Cardiac muscle cell (in vitro differentiated cells and primary cell): ENCODE results near the gene LMF2. TPM values are rescaled to one million over a fixed set of nuclear protein-coding genes. Genes with fewer than 3 reads are reported as not detected.

Experiments used
- DNase-seq, 2 donors: peaks; one replicate each; pipeline versions ENCODE4 v3.0.0 to v3.0.0-alpha.2; 2010 to 2017; ENCODE audit warnings: low read depth in 1 of 2, low spot score in 1 of 2
- H3K27ac ChIP-seq: fragments of 200-600 bp; sonication (generic); 2 replicates; pipeline ENCODE4 v1.5.1; 2016
- H3K27me3 ChIP-seq: fragments of 200-600 bp; sonication (generic); 2 replicates; pipeline ENCODE4 v1.6.0; 2016; ENCODE audit warnings: control low read depth
- H3K36me3 ChIP-seq: fragments of 200-600 bp; sonication (generic); 2 replicates; pipeline ENCODE4 v1.5.1; 2016; ENCODE audit warnings: control low read depth
- H3K4me1 ChIP-seq: fragments of 200-600 bp; sonication (generic); 2 replicates; pipeline ENCODE4 v1.8.1; 2017; ENCODE audit warnings: low read depth, mild to moderate bottlenecking, mixed run types
- H3K4me3 ChIP-seq: fragments of 200-600 bp; sonication (generic); 2 replicates; pipeline ENCODE4 v1.5.1; 2016; ENCODE audit warnings: mild to moderate bottlenecking
- H3K9me3 ChIP-seq: fragments of 200-600 bp; sonication (generic); 2 replicates; pipeline ENCODE4 v1.5.1; 2017; ENCODE audit warnings: low read depth, mild to moderate bottlenecking, control low read depth
- polyA plus RNA-seq: library from polyadenylated mRNA; unstranded; fragments of >200 nt; fragmentation: Nextera tagmentation; extraction: Ambion mirVana; gene quantifications from 2 replicates; pipeline ENCODE4 v1.2.1, GENCODE V29; 2016
- total RNA-seq: library from RNA; depleted of rRNA; stranded (reverse); fragments of >200 nt; gene quantifications from 2 replicates; pipeline ENCODE4 v1.2.3, GENCODE V29; 2016
- TF ChIP-seq, protein P1 (sequence below): IDR thresholded peaks from 2 replicates; pipeline ENCODE4 v1.5.1; 2012; ENCODE audit warnings: low read depth, mild to moderate bottlenecking, low read length

LMF2 gene
- total and polyA plus RNA-seq, 2 experiments from 2014 or later, result 82.9 to 91.7 TPM

DNA sequence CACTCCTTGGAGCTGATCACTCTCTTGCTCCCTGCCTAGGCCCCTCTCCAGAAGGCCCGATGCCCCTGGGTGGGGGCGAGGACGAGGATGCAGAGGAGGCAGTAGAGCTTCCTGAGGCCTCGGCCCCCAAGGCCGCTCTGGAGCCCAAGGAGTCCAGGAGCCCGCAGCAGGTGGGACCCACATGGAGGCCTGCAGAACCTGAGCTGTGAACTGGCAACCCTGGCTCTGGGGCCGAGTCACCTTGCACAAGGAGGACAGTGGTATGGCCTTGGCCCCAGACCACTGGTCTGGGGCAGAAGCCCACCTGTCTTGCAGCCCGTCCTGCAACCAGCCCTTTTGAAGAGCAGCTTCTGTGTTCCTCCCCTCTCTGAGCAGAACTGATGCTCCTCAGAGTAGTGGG is 11.6 kb upstream of the LMF2 start:
- Histone ChIP-seq H3K9me3 (no peaks in the 10 kb centered on the region), H3K27me3 (no peaks in the 10 kb centered on the region), H3K4me3 (no peak overlapping the region), H3K4me1 (peaks cover 2% of the 10 kb centered on the region), H3K36me3 (peaks cover 23% of the 10 kb centered on the region), H3K27ac (no peak overlapping the region)
- no peak for DNase-seq
- TF ChIP-seq, protein P1, sequence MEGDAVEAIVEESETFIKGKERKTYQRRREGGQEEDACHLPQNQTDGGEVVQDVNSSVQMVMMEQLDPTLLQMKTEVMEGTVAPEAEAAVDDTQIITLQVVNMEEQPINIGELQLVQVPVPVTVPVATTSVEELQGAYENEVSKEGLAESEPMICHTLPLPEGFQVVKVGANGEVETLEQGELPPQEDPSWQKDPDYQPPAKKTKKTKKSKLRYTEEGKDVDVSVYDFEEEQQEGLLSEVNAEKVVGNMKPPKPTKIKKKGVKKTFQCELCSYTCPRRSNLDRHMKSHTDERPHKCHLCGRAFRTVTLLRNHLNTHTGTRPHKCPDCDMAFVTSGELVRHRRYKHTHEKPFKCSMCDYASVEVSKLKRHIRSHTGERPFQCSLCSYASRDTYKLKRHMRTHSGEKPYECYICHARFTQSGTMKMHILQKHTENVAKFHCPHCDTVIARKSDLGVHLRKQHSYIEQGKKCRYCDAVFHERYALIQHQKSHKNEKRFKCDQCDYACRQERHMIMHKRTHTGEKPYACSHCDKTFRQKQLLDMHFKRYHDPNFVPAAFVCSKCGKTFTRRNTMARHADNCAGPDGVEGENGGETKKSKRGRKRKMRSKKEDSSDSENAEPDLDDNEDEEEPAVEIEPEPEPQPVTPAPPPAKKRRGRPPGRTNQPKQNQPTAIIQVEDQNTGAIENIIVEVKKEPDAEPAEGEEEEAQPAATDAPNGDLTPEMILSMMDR, result no peak

DNA sequence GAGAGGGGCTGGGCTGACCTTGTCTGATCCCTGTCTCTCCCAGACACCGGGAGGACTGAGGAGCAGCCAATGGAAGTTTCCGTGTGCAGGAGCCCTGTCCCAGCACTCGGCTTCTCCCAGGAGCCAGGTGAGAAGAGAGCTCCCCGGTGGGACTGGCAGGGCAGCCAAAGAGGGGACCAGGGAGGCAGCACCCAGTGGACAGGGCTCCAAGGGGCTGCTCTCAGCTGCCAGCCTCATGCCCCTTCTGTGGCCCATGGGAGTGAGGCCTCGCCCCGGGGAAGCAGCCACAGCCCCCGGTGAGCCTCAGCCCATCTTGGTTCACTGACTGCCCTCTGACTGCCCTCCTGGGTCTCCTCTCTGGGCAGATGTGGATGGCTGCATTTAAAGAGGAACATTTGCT is 11.1 kb upstream of the LMF2 start:
- Histone ChIP-seq H3K4me1 (no peaks in the 10 kb centered on the region), H3K9me3 (no peaks in the 10 kb centered on the region), H3K36me3 (peaks cover 23% of the 10 kb centered on the region), H3K4me3 (no peak overlapping the region), H3K27me3 (no peaks in the 10 kb centered on the region), H3K27ac (no peak overlapping the region)
- DNase-seq, result no peak
- TF ChIP-seq, protein P1, result no peak

DNA sequence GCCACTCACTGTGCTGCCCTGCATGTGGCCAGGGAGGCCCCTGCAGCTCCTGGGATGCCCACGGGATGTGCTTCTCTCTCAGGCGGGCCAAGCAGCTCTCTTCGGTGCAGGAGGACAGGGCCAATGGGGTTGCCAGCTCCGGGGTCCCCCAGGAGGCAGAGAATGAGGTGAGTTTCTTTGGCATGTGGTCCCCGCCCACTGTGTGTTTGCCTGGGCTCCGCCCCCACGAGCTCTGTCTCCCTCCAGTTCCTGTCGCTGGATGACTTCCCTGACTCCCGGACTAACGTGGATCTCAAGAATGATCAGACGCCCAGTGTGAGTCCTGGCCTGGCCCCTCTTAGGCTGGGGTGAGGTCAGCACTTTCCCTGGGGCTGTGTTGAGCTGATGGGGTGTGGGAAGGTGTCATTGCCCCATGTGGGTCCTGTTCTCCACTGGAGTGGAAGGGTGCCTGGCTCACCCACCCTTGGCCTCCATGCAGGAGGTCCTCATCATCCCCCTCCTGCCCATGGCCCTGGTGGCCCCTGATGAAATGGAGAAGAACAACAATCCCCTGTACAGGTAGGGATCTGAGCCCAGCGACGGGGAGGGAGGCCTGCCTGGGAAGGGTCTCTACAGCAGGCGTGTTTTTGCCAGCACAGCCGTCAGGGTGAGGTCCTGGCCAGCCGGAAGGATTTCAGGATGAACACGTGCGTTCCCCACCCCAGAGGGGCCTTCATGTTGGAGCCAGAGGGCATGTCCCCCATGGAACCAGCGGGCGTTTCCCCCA is 10.2 kb upstream of the LMF2 start:
- Histone ChIP-seq H3K27ac (no peak overlapping the region), H3K36me3 (peaks cover 19% of the 10 kb centered on the region), H3K9me3 (no peaks in the 10 kb centered on the region), H3K27me3 (no peaks in the 10 kb centered on the region), H3K4me1 (no peaks in the 10 kb centered on the region), H3K4me3 (no peak overlapping the region)
- DNase-seq, result no peak
- TF ChIP-seq, protein P1, result no peak

DNA sequence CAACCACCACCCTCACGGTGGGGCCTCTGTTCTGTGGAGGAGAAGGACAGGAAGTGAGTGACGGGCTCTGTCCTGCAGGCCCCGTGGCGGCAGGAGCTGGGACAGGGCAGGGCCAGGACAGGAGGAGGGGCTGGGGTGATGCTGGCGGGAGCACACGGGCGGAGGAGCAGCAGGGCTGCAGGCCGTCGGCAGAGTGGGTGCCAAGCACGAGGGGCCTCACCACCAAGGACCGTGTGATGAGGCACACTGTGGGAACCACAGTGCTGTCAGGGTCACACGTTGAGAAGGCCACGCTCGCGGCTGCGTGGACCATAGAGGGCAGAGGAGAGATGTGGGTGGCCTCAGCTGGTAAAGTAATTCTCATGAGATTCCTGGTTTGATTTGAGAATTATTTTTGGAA is 9.4 kb upstream of the LMF2 start:
- H3K4me3 ChIP-seq, result no peak overlapping the region
- no peaks in the 10 kb centered on the region for H3K4me1 ChIP-seq
- H3K27ac ChIP-seq, result no peak overlapping the region
- DNase-seq, result no peak
- no peaks in the 10 kb centered on the region for H3K27me3 ChIP-seq
- TF ChIP-seq, protein P1, result no peak
- H3K9me3 ChIP-seq, result no peaks in the 10 kb centered on the region
- peaks cover 14% of the 10 kb centered on the region for H3K36me3 ChIP-seq

DNA sequence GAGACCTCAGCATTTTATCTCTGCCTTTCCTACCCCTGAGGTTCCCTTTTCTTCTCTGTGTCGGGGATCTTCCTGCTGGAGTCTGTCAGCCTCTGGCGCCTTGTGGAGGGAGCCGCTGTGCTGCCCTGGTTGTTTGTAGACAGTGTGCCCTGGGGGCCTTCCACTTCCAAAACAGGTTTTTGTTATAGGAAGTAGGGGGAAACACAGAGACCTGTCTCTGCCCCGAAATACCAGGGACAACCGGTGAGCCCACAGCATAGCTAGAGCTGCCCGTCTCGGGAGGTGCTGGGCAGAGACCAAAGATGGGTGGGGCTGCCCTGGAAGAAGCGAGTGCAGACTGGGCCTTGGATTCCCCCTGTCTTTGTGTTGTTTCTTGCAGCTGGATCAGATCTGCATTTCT is 8.6 kb upstream of the LMF2 start:
- Histone ChIP-seq H3K27ac (no peak overlapping the region), H3K4me1 (no peaks in the 10 kb centered on the region), H3K27me3 (no peaks in the 10 kb centered on the region), H3K9me3 (no peaks in the 10 kb centered on the region), H3K36me3 (peaks cover 14% of the 10 kb centered on the region), H3K4me3 (no peak overlapping the region)
- TF ChIP-seq, protein P1, result no peak
- no peak for DNase-seq

DNA sequence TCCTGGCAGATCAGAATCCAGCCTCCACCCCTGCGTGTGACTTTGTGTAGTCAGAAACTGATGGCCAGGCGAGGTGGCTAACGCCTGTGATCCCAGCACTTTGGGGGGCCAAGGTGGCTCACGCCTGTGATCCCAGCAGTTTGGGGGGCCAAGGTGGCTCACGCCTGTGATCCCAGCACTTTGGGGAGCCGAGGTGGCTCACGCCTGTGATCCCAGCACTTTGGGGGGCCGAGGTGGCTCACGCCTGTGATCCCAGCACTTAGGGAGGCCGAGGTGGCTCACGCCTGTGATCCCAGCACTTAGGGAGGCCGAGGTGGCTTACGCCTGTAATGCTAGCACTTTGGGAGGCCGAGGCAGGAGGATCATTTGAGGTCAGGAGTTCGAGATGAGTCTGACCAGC is 5.7 kb upstream of the LMF2 start:
- Histone ChIP-seq H3K4me3 (no peak overlapping the region), H3K36me3 (peaks cover 7% of the 10 kb centered on the region), H3K4me1 (peaks cover 8% of the 10 kb centered on the region), H3K9me3 (no peaks in the 10 kb centered on the region), H3K27me3 (no peaks in the 10 kb centered on the region), H3K27ac (no peak overlapping the region)
- DNase-seq, result no peak
- TF ChIP-seq, protein P1, result no peak
